Eye (tissue), 1 donor: ENCODE data around the gene ZNF384.

Experiments used
- DNase-seq: peaks from one replicate; pipeline ENCODE4 v3.0.0-alpha.2; 2015

The ZNF384 gene

DNA sequence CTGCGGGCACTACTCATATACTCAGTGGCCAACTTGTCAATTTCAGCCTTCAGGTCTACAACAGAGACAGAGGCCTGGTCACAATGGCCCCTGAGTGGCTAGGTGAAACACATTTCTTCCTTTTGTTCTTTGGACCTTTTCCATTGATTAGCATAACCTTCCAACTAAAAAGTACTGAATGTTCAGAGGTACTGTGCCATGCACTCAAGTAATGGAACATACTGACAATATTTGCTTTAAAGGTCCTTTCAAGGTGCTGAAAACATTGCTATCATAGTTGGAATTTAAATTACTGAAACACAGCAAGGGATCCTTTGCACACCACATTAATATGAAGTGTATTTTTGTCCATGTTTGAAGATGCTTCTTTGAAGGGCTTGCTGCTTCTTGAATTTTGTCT, 35.8 kb downstream of the ZNF384 start:
- no peak for DNase-seq

DNA sequence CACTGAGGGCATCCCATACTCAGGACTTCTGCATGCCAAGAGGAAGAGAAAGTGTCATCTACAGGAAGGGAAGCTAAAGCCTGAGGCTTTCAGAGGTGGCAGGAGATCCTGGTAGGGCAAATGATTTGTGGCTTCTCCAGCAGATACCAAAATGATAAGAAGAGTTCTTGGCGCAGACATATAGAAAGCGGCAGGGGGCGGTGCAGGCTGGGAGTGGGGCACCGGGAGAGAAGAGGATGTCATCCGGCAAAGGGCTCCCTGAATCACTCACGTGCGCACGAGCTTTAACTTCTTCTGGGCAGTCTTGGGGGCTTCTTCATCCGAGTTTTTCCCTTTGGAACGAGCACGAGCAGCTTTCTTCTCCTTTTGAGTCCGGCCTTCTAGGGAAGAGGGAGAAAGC, 36.8 kb downstream of the ZNF384 start:
- no peak for DNase-seq

DNA sequence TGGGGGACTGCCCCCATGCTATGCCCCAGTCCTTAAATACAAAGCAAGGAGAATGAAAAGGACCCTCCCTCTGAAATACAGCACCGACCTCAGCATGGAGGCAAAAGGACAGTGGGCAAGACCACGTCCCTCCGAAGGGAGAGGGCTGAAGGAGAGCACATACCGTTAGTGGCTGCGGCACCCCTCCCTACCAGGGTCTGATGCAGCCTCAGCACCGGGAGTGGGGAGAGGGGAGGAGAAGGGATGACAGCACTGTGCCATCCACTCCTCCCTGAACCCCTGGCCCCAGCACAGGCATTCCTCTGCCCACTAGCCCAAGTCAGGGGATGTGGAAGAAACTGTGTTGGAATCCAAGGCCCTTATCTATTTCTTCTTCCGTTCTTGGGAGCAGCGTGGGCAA, 38.3 kb downstream of the ZNF384 start:
- no peak for DNase-seq

DNA sequence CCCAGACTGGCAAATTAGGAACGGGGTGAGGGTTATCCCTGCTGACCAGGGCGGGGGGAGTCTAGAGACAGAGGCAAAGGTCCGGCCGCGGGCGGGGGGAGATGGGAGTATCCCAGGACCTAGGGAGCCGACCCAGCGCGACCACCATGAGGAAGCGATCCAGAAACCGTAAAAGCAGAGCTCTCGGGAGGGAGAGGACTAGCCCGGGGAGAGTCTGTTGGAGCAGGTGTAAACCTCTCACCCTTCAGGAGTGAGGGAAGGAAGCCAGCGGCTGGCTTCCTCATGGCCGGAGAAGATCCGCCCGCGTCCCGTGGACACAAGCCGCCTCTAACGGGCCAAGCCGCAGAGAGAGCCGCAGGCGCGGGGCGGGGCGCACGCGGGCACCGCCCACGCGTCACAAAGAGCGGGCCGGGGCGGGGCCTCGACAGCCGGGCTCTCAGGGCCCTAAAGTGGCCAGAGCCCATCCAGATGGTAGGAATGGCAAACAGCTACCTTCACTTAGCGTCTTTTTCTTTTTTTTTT, 42.0 kb downstream of the ZNF384 start, which contains the start of gene ACRBP:
TSS of gene ACRBP (minus strand) at position 350 of the 522 bp plus-strand sequence. CDS start at position 284, 66 bp downstream.
- DNase-seq, result peak; percentile 88

DNA sequence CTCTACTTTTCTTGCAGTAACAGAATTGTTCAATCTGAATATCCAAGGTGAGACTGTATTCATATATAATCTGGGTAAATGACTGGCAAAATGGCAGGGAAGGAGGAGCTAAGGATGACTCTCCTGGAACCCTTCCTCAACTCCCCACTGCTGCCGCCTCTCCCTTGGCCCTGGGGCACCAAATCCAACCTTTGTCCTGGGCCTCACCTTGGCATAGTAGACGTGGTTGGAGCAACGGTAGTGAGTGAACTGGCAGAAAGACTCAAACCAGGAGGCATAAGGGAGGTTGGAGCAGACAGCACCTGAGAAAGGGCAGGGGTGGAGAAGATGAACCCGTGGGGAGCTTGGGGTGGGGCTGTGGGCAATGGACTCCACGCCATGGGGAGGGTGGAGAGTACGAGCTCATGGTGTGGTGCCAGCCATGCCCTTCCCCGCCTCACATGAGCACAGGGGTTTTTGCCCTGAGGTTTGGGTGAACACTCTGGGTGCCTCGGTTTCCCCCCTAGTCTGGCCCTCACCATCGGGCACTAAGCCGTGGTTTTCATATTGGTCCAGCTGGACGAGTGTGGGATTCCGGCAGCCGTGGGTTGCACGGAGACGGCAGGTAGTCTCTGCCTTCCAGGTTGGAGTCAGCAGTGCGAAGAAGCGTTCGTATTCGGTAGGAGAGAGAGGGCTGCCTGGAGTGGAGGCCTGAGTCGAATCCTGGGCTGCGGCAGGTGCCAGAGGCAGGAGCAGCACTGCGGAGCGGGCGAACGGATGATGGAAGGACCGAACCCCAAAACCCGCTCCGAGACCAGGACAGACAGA, 42.7 kb downstream of the ZNF384 start:
- DNase-seq, result no peak

DNA sequence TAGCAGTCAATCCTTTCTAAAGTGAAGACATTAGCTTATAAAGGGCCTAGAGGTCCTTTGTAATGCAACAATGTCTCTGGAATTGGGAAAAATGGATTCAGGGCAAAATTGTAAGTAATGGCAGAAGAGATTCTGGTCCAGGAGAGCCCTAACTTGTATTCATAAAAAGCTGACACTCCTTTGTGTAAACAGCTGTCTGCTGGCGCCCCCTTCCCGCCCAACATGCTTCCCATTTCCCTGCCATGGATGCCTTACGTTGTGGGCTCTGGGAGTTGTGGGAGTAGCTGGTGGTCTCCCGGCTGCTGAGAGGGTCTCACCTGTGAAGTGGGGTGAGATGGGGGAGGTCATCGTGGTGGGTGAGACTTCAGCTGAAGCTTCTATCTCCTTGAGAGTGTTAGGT, 44.3 kb downstream of the ZNF384 start:
- DNase-seq, result peak; percentile 58

DNA sequence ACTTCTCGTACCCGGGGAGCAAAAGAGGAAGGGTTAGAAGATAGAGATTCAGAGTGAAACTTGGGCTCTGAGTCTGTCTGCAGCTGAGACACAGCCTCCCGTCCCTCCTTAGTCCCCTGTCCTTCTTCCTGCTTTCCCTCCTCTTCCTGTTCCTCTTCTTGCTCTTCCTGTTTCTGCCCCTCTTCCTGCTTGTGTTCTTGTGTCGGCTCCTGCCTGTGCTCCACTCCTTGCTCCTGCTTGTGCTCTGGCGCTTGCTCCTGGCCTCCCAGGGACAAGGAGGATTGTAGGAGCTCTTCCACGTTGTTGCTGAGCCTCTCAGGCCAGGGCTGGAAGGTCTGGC, 44.9 kb downstream of the ZNF384 start:
- no peak for DNase-seq

DNA sequence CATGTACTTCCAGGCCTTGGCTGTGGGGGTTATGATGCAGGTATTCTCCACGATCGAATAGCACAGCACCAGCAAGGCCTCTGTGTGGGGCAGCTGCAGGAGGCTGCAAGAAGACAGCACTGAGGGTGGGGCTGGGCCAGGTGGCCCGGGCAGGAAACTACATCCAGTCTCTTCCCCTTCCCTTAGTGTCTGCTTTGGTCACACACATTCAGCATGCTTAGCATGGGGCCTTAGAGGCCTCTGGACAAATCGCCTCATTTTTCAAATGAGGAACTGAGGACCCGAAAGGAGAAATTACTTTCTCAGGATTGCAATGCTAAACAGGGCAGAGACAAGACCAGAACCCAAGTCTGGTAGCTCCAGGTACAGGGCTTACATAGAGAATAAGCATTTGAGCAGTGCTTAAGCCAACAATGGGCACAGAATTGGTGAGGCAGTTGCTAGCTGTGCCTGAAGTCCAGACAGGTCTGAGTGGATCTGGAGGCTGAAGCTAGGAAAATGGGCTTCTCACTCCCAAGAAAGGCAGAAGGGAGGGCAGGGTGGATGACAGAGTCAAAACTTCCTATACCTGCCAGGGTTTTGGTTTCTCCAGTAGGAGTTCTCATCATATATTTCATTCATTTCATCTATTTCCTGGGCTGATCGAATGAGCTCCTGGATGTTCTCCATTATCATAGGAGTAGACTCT, 45.5 kb downstream of the ZNF384 start:
- DNase-seq, result no peak

DNA sequence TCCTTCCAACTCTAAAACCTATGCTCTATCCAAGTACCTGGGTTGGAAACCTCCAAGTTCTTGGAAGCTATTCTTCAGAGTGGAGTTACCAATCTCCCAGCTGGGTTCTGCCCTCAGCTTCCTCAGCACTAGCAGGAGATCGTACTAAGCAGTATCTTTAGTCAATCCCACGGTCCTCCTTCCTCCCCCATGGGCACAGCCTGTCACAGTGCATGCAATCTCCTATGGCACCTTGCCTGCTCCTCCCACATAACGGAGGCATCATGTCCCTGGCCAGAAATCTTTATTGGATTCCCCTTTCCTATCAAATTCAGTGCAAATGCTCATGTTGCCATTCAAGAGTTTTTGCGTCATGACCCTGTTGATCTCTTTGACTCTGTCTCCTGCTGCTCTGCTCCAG, 48.0 kb downstream of the ZNF384 start:
- no peak for DNase-seq

DNA sequence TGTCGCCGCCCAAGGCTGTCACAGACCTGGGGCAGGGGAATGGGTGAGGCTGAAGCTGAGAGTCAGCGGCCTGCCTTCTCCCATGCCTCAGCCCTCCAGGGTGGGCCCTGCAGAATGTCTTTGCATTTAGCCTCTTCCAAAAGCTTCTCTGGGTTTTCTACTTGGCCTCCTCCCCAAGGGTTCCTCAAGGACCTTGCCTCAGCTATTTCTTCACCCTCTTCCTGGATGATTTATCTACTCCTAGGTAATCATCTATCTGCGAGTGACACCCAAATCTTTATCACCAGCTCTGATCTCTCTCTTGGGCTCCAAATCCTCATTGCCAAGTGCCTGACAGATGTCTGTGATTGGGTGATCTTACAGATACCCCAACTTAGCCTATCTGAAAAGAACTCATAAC, 48.7 kb downstream of the ZNF384 start:
- no peak for DNase-seq

DNA sequence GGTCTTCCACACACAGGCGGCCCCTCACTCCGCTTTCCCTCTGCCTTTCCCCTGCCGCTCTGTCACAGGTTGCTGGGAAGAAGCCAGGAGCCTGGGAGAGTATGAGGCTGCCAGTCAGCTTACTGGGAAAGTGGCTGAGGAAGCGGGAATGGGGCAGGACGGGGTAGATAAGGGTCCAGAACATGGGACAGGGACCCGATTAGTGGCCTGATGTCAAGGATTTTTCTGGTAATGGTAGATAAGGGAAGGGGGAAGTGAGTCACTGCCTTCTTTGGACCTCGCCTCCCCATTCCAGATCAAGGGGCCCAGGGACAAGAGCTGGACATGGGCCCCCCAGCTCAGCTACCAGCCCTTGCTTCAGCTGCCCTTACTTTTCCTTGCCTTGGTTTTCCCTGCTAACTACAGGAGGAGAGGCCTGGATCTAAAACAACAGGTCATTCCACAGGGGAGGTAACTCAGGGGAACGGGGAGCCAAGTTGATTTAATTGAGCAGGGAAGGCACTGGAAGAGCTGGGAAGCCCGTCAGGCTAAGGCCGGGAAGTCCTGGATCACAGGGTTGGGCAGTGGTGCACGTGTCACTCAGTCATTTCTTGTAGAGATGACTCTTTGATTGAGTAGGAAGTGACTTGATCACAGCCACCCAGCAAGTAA, 49.9 kb downstream of the ZNF384 start:
- DNase-seq, result no peak

DNA sequence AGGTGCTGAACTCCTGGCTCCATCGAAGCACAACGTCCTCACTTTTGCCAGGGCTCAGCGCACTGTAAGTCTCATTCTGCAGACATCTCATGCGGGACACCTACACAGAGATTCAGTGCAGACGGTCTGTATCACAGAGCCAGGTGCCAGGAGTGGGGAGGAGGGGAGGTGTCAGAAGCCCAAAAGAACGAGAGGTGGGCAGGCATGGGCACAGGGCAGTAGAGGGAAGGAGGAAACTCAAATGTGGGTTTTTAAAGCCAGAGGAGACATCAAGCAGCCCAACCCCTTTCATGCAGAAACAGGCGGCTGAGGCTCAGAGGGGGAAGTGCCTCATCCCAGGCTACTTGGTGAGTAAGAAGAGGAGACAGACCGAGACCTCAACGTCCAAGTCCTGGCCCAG, 50.9 kb downstream of the ZNF384 start:
- no peak for DNase-seq

DNA sequence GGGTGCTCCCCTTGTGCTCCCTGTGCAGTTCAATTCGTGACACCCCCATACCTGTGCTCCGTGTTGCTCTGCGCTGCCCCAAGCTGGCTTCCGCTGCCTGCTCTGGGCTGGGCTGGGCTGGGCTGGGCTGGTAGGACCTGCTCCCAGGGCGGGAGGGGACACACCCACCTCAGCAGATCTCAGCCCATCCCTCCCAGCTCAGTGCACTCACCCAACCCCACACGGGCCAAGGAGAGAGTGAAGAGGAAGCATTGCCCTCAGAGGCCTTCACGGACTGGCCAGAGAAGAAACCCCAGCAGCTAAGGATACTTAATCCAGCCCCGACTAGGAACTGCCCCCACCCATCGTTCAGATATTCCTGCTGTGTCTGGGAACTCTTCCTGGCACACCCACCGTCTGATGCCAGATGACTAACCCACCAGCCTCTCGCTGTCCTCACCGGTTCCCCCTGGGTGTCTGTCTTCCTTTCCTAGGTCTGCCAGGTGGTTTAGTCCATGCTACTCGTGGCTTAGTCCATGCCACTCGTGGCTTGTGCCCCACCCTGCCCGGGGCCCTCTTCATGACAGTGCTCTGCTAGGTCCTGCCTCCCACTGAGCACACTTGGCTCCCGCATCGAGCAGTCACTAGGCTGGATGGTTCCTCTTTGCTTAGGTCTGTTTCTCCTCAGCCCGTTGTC, 53.2 kb downstream of the ZNF384 start, which contains the start of gene LPAR5:
TSS of gene LPAR5 (minus strand) at position 104 of the 676 bp plus-strand sequence. CDS start 14,711 bp downstream, outside the sequence.
- DNase-seq, result no peak

DNA sequence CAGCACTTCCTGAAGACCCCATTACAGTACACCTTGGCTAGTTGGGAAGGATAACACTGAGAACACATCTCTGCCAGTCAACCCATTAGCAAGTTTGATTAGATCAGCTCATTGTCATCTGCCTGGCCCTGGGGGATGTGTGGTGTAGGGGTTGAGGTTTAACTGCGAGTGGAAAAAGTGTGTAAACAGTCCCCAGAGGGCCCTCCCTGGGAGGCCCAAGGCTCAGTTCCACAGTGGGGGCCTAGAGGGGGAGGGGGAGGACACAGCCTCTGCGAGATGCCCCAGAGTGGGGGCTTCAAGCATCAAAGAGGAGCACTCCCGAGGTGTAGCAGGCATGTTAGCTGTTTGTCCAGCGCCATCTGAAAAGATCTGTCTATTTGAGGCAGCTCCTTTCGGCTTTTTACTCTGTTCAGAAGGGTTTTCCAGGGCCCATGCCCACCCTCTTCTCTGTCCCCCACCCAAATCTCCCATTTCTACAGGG, 53.8 kb downstream of the ZNF384 start:
- DNase-seq, result no peak

DNA sequence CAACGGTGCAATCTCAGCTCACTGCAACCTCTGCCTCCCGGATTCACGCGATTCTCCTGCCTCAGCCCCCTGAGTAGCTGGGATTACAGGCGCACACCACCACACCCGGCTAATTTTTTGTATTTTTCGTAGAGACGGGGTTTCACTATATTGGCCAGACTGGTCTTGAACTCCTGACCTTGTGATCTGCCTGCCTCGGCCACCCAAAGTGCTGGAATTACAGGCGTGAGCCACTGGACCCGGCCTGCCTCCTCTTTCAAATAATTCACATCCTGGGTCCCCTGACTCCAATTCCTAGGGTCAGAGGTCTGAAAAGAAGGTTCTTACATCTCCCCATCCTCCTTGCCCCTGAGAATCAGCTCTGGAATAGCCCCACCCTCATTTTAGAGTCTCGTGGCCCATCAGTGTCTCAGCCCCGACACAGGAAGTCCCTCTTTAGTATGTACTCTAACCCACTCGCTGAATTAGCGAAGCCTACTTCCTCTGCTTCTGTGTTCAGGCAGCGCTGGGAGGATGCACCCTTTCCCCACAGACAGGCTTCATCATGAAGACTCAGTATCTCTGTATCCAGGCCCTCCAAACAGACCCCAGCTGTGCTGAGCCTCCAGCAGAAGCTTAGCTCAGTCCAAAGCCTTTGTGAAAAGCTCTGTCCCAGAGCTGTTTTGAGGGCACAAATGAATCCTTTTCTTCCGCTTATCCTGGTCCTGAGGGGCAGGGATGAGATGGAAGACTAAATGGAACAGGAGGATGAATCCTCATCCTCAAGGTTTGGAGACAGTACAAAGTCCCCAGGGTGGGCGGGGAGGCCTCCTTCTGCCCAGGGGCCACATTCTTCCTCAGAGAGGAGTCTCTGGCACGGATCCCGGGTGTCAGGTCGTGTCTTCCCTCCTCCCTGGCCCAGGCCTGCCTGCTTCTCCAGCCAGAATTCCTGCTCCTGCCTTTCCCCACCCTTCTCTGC, 56.9 kb downstream of the ZNF384 start:
- peak; percentile 26 for DNase-seq

DNA sequence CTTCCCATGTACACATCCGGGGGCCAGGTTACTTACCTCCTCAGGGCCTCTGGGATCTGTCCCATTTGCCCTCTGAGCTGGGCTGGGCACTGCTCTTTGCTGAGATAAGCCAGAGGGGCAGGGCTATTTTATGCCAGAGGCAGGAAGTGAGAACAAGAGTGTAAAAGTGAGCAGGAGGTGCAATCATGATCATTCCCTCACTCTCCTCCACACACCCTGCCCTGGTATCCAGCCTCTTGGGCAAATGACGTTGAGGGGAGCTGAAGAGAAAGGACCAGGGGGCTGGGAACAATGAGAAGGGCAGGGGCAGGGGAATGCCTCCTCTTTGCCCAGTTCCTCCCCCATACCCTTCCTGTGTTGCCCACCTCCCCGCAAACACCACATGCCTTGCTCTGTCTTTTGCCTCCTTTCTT, 57.6 kb downstream of the ZNF384 start:
- DNase-seq, result no peak

DNA sequence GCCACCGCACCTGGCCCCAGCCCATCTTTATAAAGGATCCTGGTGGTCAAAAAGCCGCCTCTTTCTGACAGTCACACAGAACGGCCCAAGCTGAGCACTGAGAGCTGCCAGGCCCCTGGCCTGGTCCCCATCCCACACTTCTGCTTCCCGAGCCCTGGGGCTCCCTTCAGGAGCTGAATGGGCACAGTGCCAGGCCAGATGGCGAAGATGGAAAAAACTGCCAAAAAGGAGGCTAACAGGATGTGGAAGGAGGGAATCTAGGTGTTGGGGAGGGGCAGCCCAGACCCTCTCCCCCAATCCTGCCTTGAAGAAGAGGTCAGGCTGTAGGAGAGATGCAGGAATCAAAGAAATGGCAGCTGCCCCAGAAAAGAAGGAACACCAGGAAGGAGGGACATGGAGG, 58.4 kb downstream of the ZNF384 start:
- peak; percentile 24 for DNase-seq

DNA sequence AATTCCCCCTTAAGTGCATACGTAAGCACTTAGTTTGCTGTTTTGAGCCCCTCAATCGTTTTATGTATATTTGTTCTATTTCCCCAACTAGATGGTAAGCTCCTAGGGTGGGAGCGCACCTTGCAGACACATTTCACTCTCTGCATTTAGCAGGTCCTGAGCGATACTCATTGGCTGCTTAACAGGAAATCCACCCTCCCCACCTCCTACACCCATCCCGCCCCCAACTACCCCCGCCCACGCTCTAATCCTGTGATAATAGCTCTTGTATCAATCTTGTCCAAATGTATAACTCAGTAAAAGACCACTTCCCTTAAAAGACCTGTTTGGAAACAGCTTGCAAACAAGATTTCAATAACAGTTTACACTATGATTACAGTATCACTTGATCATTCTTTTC, 61.6 kb downstream of the ZNF384 start:
- DNase-seq, result no peak

DNA sequence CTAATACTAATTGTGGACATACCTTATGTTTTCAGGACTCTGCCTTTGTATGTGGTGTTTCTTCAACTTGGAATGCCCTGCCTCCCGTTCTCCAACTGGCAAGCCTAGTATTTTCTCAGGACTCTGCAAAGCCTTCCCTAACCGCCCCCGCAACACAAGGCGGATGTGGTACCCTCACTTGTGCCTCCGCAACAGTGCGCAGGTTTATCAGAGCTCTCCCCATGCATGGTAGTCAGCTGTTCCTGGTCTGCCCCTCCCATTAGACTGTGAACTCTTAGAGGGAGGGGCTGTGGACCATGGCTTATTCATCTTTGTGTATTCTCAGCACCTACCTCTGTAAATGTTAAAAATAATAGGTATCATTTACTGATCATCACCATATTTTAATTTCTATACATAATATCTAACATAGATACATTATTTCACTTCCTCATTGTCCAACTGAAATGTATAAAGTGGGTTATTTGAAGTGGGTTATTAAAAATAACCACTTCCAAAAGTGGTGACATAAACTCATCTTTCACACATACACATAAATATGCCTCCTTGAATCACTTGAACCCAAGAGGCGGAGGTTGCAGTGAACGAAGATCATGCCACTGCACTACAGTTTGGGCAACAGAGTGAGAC, 62.4 kb downstream of the ZNF384 start:
- no peak for DNase-seq

DNA sequence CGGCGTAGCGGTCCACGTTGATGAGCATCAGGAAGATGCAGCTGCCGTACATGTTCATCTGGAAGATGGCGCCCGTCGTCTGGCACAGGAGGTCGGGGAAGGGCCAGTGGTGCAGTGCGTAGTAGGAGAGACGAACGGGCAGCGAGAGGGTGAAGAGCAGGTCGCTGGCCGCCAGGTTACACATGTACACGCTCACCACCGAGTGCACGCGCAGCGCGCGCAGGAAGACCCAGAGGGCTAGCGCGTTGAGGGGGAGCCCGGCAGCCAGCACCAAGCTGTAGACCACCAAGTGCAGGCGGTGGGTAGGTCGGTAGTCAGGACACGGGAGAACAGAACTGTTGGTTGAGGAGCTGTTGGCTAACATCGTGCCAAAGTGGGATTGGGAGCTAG, 68.3 kb downstream of the ZNF384 start:
- DNase-seq, result no peak
